Muscle layer of colon (tissue), 2 donors: ENCODE measurements around the gene ALS2CL.

Experiments used
- H3K27ac ChIP-seq: one replicate; pipeline ENCODE4 v1.7.0; 2013; ENCODE audit warnings: low read depth, mild to moderate bottlenecking, low read length, moderate library complexity
- H3K27me3 ChIP-seq, 2 donors: one replicate each; pipeline ENCODE4 v1.7.0; 2013; ENCODE audit warnings: low read length in 2 of 2, mild to moderate bottlenecking in 2 of 2; ENCODE audit not compliant: insufficient read depth in 2 of 2, control insufficient read depth in 1 of 2
- H3K36me3 ChIP-seq: one replicate; pipeline ENCODE4 v1.7.0; 2013; ENCODE audit warnings: mild to moderate bottlenecking, low read length; ENCODE audit not compliant: insufficient read depth
- H3K4me1 ChIP-seq: one replicate; pipeline ENCODE4 v1.7.0; 2013; ENCODE audit warnings: mild to moderate bottlenecking, low read length; ENCODE audit not compliant: insufficient read depth
- H3K4me3 ChIP-seq, 2 donors: one replicate each; pipeline ENCODE4 v1.7.0; 2013; ENCODE audit warnings: low read length in 2 of 2, low read depth in 1 of 2, mild to moderate bottlenecking in 1 of 2, moderate library complexity in 1 of 2
- H3K9ac ChIP-seq: one replicate; pipeline ENCODE4 v1.7.0; 2013; ENCODE audit warnings: low read length
- H3K9me3 ChIP-seq: one replicate; pipeline ENCODE4 v1.7.0; 2013; ENCODE audit warnings: mild to moderate bottlenecking, low read length
- donor health status: abdominal sarcoma.
- donor health status: Adenocarcinoma of cecum.

The ALS2CL gene

GRCh38 chr3:46628901-46629369, 64.5 kb downstream of the ALS2CL start:
- no peak overlapping the region for H3K27ac ChIP-seq

GRCh38 chr3:46627078-46627477, 66.4 kb downstream of the ALS2CL start:
- Histone ChIP-seq H3K27me3 (no peaks in the 10 kb centered on the region), H3K36me3 (no peaks in the 10 kb centered on the region), H3K9me3 (no peaks in the 10 kb centered on the region), H3K4me1 (peaks cover 8% of the 10 kb centered on the region), H3K9ac (no peak overlapping the region), H3K27ac (no peak overlapping the region), H3K4me3 (no peak overlapping the region)

More at GRCh38 chr3:46628901-46629369, 64.5 kb downstream of the ALS2CL start:
- peaks cover 8% of the 10 kb centered on the region for H3K4me1 ChIP-seq
- H3K27me3 ChIP-seq = no peaks in the 10 kb centered on the region
- H3K4me3 ChIP-seq = no peak overlapping the region
- H3K9me3 ChIP-seq = no peaks in the 10 kb centered on the region
- no peak overlapping the region for H3K9ac ChIP-seq
- H3K36me3 ChIP-seq = no peaks in the 10 kb centered on the region

GRCh38 chr3:46626039-46626438, 67.4 kb downstream of the ALS2CL start:
- Histone ChIP-seq H3K27ac (no peak overlapping the region), H3K4me3 (no peak overlapping the region), H3K4me1 (peaks cover 8% of the 10 kb centered on the region), H3K9me3 (no peaks in the 10 kb centered on the region), H3K36me3 (no peaks in the 10 kb centered on the region), H3K9ac (no peak overlapping the region), H3K27me3 (no peaks in the 10 kb centered on the region)

- H3K9ac ChIP-seq = no peak overlapping the region
- H3K27me3 ChIP-seq = no peaks in the 10 kb centered on the region
- no peaks in the 10 kb centered on the region for H3K36me3 ChIP-seq
- H3K4me1 ChIP-seq = peaks cover 8% of the 10 kb centered on the region
- no peaks in the 10 kb centered on the region for H3K9me3 ChIP-seq
- H3K27ac ChIP-seq = no peak overlapping the region
- no peak overlapping the region for H3K4me3 ChIP-seq
These were observed 68.4 kb downstream of the ALS2CL start for GRCh38 chr3:46624975-46625490.

- no peak overlapping the region for H3K9ac ChIP-seq
- H3K36me3 ChIP-seq = no peaks in the 10 kb centered on the region
- H3K4me3 ChIP-seq = no peak overlapping the region
- no peaks in the 10 kb centered on the region for H3K9me3 ChIP-seq
- H3K4me1 ChIP-seq = peaks cover 6% of the 10 kb centered on the region
- no peaks in the 10 kb centered on the region for H3K27me3 ChIP-seq
- no peak overlapping the region for H3K27ac ChIP-seq
These were observed 68.9 kb downstream of the ALS2CL start for GRCh38 chr3:46624533-46624932.

- Histone ChIP-seq H3K9ac (no peak overlapping the region), H3K36me3 (no peaks in the 10 kb centered on the region), H3K4me1 (no peaks in the 10 kb centered on the region), H3K9me3 (no peaks in the 10 kb centered on the region), H3K27ac (no peak overlapping the region), H3K27me3 (no peaks in the 10 kb centered on the region), H3K4me3 (no peak overlapping the region)
These were observed 73.4 kb downstream of the ALS2CL start for GRCh38 chr3:46619845-46620778.
